ENCODE data around the gene C10orf143. TPM values are rescaled to one million over a fixed set of nuclear protein-coding genes. Genes with fewer than 3 reads are reported as not detected.
A peak's percentile ranks its signal among the peaks of the same experiment; 100 is the strongest.

Gene C10orf143
- total and polyA plus RNA-seq, 9 donors: 1.1 to 4.5 (median 3.2) TPM

DNA sequence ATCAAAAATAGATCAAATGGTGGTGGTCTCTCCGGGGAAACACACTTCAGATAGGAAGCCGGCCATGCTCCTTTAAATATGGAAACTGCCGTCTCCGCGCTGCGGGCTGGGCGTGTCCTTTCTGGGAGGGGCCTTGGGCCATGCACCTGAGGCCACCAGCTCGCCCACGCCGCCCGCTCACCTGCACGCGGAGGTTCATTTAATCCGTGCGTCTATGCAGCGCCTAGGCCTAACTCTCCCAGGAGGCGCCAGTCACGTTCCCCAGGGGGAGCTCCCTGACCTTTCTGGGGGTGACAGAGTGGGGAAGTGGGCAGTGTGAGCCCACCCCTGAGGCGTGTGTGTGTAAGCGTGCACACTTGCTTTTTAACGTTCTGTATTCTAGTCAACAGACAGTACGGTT lies 64.0 kb downstream of the C10orf143 start:
- DNase-seq: no peak
- WGBS (ENCODE audit: insufficient coverage): 80% methylated on average over 22 of the region's 22 CpGs
- Histone ChIP-seq H3K4me1 (ENCODE audit: control insufficient read depth, insufficient read depth, low read length) (peaks cover 3% of the 10 kb centered on the region), H3K4me3 (ENCODE audit: low read length) (no peak overlapping the region), H3K9me3 (replicated peaks; ENCODE audit: control insufficient read depth, low read depth, low read length) (no peaks in the 10 kb centered on the region), H3K36me3 (ENCODE audit: control insufficient read depth, insufficient read depth, low read length) (no peaks in the 10 kb centered on the region), H3K27ac (ENCODE audit: low read length) (no peak overlapping the region), H3K27me3 (ENCODE audit: control insufficient read depth, insufficient read depth, low read length) (peaks cover 12% of the 10 kb centered on the region)

DNA sequence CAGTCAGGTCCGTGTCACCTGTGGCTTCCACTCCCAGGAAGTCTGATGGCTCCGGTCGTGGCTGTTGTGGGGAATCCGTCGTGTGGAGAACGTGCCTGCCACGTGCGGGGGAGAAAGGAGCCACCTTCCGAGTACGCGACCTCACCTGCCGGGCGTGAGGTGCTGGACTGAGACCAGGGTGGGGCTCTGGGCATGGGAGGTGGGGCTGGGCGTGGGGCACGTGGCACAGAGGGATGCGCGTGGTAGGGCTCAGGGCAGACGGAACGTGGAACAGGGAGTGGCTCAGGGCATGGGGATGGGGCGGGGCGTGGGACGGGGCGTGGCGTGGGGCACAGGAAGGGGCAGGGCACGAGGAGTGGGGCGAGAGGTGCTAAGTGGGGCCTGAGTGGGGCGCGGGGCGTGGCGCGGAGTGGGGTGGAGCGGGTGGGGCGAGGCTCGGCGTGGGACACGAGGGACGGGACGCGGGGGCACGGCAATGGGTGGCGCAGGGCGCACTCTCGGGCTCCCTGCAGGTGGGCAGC lies 64.8 kb downstream of the C10orf143 start:
- H3K9me3 ChIP-seq (replicated peaks; ENCODE audit: control insufficient read depth, low read depth, low read length): no peaks in the 10 kb centered on the region
- DNase-seq: no peak
- peaks cover 12% of the 10 kb centered on the region for H3K27me3 ChIP-seq (ENCODE audit: control insufficient read depth, insufficient read depth, low read length)
- no peak overlapping the region for H3K4me3 ChIP-seq (ENCODE audit: low read length)
- H3K36me3 ChIP-seq (ENCODE audit: control insufficient read depth, insufficient read depth, low read length): no peaks in the 10 kb centered on the region
- no peak overlapping the region for H3K27ac ChIP-seq (ENCODE audit: low read length)
- H3K4me1 ChIP-seq (ENCODE audit: control insufficient read depth, insufficient read depth, low read length): peaks cover 3% of the 10 kb centered on the region
- 93% methylated on average over 43 of the region's 43 CpGs for WGBS (ENCODE audit: insufficient coverage)

DNA sequence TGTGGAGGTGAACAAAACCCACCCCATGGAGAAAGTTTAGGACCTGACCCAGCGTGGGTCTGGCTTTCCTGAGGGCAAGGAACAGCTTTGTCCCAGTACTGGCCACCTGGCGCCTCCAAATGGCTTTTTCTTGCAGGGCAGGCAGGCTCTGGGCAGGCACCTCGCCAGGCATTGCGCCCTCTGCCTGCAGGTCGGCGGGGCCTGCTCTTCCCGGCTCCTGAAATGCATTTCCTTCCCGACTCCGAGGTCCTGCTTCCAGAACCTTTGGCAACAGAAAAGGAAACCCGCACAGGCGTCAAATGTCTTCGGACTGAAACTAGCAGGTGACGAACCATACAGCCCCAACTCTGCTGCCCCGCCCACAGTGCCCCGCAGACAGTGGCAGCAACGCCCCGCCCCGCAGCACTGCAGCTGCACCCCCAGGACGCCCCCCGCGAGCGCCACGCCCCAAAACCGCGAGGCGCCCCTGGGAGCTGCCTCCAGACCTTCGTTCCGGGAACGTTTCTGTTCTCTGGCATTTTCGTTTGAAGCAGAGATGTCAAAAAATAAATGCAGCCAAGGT lies 65.5 kb downstream of the C10orf143 start:
- WGBS (ENCODE audit: insufficient coverage): 52% methylated on average over 26 of the region's 30 CpGs
- no peaks in the 10 kb centered on the region for H3K36me3 ChIP-seq (ENCODE audit: control insufficient read depth, insufficient read depth, low read length)
- H3K9me3 ChIP-seq (replicated peaks; ENCODE audit: control insufficient read depth, low read depth, low read length): no peaks in the 10 kb centered on the region
- no peak for DNase-seq
- peaks cover 12% of the 10 kb centered on the region for H3K27me3 ChIP-seq (ENCODE audit: control insufficient read depth, insufficient read depth, low read length)
- no peak overlapping the region for H3K27ac ChIP-seq (ENCODE audit: low read length)
- H3K4me1 ChIP-seq (ENCODE audit: control insufficient read depth, insufficient read depth, low read length): peaks cover 3% of the 10 kb centered on the region
- H3K4me3 ChIP-seq (ENCODE audit: low read length): no peak overlapping the region

DNA sequence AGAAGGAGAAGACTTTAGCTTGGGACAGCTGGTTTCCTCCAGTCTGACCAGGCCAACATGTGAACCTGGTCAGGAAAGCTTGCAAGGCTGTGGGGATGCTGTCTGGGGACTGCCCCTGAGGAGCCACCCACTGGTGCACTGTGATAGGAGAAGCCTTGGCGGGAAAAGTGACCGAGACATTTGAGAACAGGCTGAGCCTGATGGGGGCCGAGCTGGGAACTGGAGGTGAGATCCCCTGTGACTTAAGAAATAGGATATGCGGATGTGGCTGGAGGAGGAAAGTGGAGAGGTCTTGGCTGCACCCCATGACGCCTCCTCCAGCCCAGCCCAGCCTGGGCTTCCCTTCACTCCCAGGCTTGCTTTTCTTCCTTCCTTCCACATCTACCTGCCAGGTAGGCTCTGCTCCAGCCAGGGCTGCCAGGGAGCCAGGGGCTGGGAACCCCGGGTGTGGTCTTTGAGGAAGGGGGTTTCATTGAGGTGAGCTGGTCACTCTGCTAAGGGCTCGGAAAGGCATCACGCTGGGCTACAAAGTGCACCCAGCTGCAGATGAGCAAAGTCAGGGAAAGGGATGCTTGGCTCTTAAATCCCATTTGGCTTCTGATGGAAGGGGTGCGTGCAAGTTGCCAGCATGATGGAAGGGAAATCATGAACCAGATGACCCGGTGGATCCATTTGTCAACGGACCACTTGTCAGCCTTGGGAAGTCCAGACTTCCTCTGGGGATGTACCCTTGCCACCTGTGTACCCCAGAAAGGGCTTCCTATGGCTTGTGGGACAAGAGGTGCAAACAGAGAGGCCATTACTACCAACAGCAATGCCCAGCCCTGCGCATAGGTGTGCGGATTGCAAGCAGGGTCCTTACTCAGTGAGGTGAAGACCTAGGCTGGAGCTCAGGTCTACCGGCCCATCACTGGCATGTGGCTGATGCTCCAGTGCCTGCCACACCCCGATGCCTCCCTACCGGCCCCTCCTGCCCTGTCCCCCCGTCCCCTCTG lies 66.3 kb downstream of the C10orf143 start:
- 80% methylated on average over 14 of the region's 17 CpGs for WGBS (ENCODE audit: insufficient coverage)
- no peak for DNase-seq
- H3K27me3 ChIP-seq (ENCODE audit: control insufficient read depth, insufficient read depth, low read length): peaks cover 12% of the 10 kb centered on the region

DNA sequence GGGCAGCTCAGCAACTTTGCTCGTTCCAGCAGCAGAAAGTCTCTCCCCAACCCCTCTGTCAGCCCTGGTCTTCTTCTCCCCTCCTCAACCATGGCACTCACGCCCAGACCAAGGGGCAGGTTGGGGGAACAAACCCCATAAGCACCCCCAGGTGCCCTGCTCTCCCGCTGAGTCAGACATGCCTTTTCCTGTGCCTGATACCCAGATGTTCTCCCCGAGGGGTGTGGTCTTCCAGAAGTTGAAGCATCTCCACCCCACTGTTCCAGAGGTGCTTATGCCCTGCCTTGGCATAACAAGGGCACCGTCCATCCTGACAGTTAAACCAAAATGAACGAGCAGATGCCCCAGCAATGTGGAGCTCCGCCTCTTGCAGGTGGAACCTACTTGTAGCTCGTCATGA lies 67.1 kb downstream of the C10orf143 start:
- peaks cover 12% of the 10 kb centered on the region for H3K27me3 ChIP-seq (ENCODE audit: control insufficient read depth, insufficient read depth, low read length)
- DNase-seq: no peak

More for the DNA sequence above, 66.3 kb downstream of the C10orf143 start:
- Histone ChIP-seq H3K36me3 (ENCODE audit: control insufficient read depth, insufficient read depth, low read length) (no peaks in the 10 kb centered on the region), H3K4me1 (ENCODE audit: control insufficient read depth, insufficient read depth, low read length) (peaks cover 3% of the 10 kb centered on the region), H3K4me3 (ENCODE audit: low read length) (no peak overlapping the region), H3K9me3 (replicated peaks; ENCODE audit: control insufficient read depth, low read depth, low read length) (no peaks in the 10 kb centered on the region), H3K27ac (ENCODE audit: low read length) (no peak overlapping the region)

DNA sequence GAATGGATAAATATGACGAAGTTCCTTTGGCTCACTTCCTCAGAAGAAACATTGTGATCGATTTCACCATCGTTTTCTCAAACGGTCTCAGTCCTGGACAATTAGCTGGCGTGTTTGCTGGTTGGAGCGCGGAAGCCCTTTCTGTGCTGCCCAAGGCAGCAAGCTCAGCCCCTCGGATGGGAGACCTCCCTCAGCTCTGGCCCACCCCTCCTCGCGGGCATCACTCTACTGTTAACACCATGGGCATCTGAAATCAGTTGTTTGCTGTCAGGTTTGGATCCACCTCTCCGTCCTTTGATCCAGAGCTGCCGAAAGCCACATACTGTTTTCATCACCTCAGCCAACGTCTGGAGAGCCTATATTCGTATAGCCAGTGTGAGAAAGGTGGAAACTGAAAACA lies 68.2 kb downstream of the C10orf143 start:
- H3K36me3 ChIP-seq (ENCODE audit: control insufficient read depth, insufficient read depth, low read length): no peaks in the 10 kb centered on the region
- no peak overlapping the region for H3K27ac ChIP-seq (ENCODE audit: low read length)
- 45% methylated on average over 8 of the region's 14 CpGs for WGBS (ENCODE audit: insufficient coverage)
- H3K9me3 ChIP-seq (replicated peaks; ENCODE audit: control insufficient read depth, low read depth, low read length): no peaks in the 10 kb centered on the region
- no peak for DNase-seq
- no peaks in the 10 kb centered on the region for H3K4me1 ChIP-seq (ENCODE audit: control insufficient read depth, insufficient read depth, low read length)
- H3K4me3 ChIP-seq (ENCODE audit: low read length): no peak overlapping the region
- H3K27me3 ChIP-seq (ENCODE audit: control insufficient read depth, insufficient read depth, low read length): peaks cover 12% of the 10 kb centered on the region

More for the DNA sequence above, 67.1 kb downstream of the C10orf143 start:
- no peak overlapping the region for H3K4me3 ChIP-seq (ENCODE audit: low read length)
- H3K36me3 ChIP-seq (ENCODE audit: control insufficient read depth, insufficient read depth, low read length): no peaks in the 10 kb centered on the region
- WGBS (ENCODE audit: insufficient coverage): 84% methylated on average over 8 of the region's 8 CpGs
- H3K9me3 ChIP-seq (replicated peaks; ENCODE audit: control insufficient read depth, low read depth, low read length): no peaks in the 10 kb centered on the region
- H3K27ac ChIP-seq (ENCODE audit: low read length): no peak overlapping the region
- peaks cover 3% of the 10 kb centered on the region for H3K4me1 ChIP-seq (ENCODE audit: control insufficient read depth, insufficient read depth, low read length)

DNA sequence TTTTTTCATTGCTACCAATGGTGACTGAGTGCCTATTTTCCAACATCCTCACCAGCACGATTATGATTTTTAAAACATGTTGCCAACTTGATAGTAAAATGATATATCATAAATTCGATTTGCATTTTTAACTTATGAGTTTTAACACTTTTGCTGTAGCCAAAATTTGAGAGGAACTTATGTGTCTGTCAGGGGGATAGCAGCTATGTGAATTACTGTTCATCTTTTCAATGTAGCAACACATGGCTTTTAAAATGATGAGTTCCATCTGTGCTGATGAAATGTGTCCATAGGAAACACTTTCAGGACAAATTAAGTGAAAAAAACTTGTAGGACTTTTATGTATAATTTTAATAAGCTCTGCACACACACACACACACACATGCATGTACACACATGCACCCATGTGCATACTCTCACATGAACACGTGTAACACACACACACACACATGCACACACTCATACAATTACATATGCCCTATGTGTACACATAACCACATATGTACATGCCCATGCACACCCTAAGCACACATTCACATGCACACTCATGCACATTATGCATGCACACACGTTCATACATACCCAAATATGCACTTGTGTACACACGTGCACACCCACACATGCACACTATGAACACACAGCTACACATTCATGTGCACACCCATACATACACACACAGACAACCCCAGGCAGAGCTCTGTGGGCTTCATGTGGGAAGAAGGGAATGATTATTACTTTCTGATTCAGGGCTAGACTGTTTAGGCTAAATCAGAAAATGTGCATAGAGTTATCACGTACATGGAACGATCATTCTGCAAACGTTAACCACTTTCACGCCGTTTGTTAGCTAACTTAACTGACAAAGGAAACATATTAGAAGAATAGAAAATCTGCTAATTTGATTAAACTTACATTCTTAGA lies 68.9 kb downstream of the C10orf143 start:
- WGBS (ENCODE audit: insufficient coverage): 56% methylated on average over 3 of the region's 10 CpGs
- H3K27me3 ChIP-seq (ENCODE audit: control insufficient read depth, insufficient read depth, low read length): peaks cover 12% of the 10 kb centered on the region
- DNase-seq: peak; percentile 55

DNA sequence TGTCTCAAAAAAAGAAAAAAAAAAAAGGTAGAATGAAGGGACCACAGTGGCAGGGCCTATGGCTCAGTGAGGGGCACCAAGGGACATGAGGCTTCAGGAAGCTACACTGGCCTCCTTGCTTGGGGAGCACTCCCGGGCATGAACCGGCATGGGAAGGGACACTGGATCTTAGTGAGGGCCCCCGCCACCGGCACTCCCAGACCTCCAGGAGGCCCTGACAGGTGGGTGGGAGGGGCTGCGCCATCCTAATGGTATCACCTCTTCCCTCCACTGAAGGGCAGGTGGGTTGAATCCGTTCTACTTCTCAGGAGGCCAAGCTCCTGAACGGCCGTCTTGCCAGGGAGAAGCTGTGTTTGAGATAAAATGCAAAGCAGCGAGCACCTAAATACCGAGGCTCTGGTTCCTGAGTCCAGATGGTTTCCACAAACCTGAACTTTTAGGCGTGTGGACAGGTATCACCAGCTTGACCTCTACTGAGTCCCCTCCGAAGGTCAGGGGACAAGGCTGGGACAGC lies 69.8 kb downstream of the C10orf143 start:
- Histone ChIP-seq H3K4me3 (ENCODE audit: low read length) (no peak overlapping the region), H3K27me3 (ENCODE audit: control insufficient read depth, insufficient read depth, low read length) (peaks cover 12% of the 10 kb centered on the region), H3K9me3 (replicated peaks; ENCODE audit: control insufficient read depth, low read depth, low read length) (no peaks in the 10 kb centered on the region), H3K27ac (ENCODE audit: low read length) (no peak overlapping the region), H3K36me3 (ENCODE audit: control insufficient read depth, insufficient read depth, low read length) (no peaks in the 10 kb centered on the region), H3K4me1 (ENCODE audit: control insufficient read depth, insufficient read depth, low read length) (no peaks in the 10 kb centered on the region)
- WGBS (ENCODE audit: insufficient coverage): 79% methylated on average over 5 of the region's 12 CpGs
- no peak for DNase-seq

More for the DNA sequence above, 68.9 kb downstream of the C10orf143 start:
- H3K36me3 ChIP-seq (ENCODE audit: control insufficient read depth, insufficient read depth, low read length): no peaks in the 10 kb centered on the region
- H3K27ac ChIP-seq (ENCODE audit: low read length): no peak overlapping the region
- no peaks in the 10 kb centered on the region for H3K4me1 ChIP-seq (ENCODE audit: control insufficient read depth, insufficient read depth, low read length)
- H3K4me3 ChIP-seq (ENCODE audit: low read length): no peak overlapping the region
- H3K9me3 ChIP-seq (replicated peaks; ENCODE audit: control insufficient read depth, low read depth, low read length): no peaks in the 10 kb centered on the region

DNA sequence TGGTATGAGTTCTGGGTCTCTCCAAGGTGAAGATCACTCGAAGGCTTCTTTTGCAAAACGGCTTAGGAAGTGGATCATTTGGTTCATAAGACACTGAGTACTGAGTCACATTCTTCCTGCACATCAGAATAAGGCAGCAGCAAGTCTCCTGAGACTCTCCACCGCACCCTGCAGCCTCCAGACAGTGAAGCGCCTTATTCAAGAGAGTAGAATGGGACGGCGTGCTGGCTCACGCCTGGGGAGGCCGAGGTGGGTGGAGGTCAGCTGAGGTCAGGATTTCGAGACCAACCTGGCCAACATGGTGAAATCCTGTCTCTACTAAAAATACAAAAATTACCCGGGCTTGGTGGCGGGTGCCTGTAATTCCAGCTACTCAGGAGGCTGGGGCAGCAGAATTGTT lies 70.3 kb downstream of the C10orf143 start:
- Histone ChIP-seq H3K4me3 (ENCODE audit: low read length) (no peak overlapping the region), H3K4me1 (ENCODE audit: control insufficient read depth, insufficient read depth, low read length) (no peaks in the 10 kb centered on the region), H3K27me3 (ENCODE audit: control insufficient read depth, insufficient read depth, low read length) (peaks cover 12% of the 10 kb centered on the region), H3K36me3 (ENCODE audit: control insufficient read depth, insufficient read depth, low read length) (no peaks in the 10 kb centered on the region), H3K27ac (ENCODE audit: low read length) (no peak overlapping the region), H3K9me3 (replicated peaks; ENCODE audit: control insufficient read depth, low read depth, low read length) (no peaks in the 10 kb centered on the region)
- WGBS (ENCODE audit: insufficient coverage): 92% methylated on average over 3 of the region's 11 CpGs
- no peak for DNase-seq
